OCI-LY7 (cell line): ENCODE data around the gene SCN5A. TPM values are rescaled to one million over a fixed set of nuclear protein-coding genes. Genes with fewer than 3 reads are reported as not detected.

ENCODE experiments used
- BruUV-seq: library from RNA; stranded (reverse); fragments of 400-500 nt; replicated peaks from 2 replicates; lab custom pipeline; 2021; lab: Mats Ljungman, UMichigan
- CTCF ChIA-PET: fragments of 300-600 bp; sonication (Branson Sonifier 250); formaldehyde crosslinking; loops from one replicate; lab custom pipeline; 2022; ENCODE audit warnings: antibody characterized with exemption; ENCODE audit not compliant: unreplicated experiment; lab: Charles Lee
- POLR2A ChIA-PET: fragments of 300-600 bp; sonication (Branson Sonifier 250); formaldehyde crosslinking; loops from one replicate; lab custom pipeline; 2022; ENCODE audit warnings: antibody characterized with exemption; lab: Charles Lee
- DNase-seq: peaks from one replicate; pipeline ENCODE4 v3.0.0-alpha.2; 2015; ENCODE audit warnings: low spot score
- H2AFZ ChIP-seq: fragments of 200-600 bp; sonication (generic), shearing (Covaris generic); 2 replicates; pipeline ENCODE4 v1.6.1; 2014; ENCODE audit warnings: mild to moderate bottlenecking, antibody characterized with exemption, low read length, moderate library complexity
- H3K27ac ChIP-seq: fragments of 200-600 bp; sonication (generic); 2 replicates; pipeline ENCODE4 v1.5.1; 2014; ENCODE audit warnings: mixed run types, low read depth, mild to moderate bottlenecking, moderate library complexity, low read length, inconsistent platforms; ENCODE audit not compliant: poor library complexity, severe bottlenecking
- H3K36me3 ChIP-seq: fragments of 200-600 bp; sonication (generic); 2 replicates; pipeline ENCODE4 v1.6.1; 2014; ENCODE audit warnings: mild to moderate bottlenecking, antibody characterized with exemption, low read length, moderate library complexity, mixed read lengths; ENCODE audit not compliant: insufficient read depth
- H3K4me1 ChIP-seq: fragments of 200-600 bp; sonication (generic); 2 replicates; pipeline ENCODE4 v1.5.1; 2014; ENCODE audit warnings: mild to moderate bottlenecking, low read length; ENCODE audit not compliant: insufficient read depth, poor library complexity, severe bottlenecking
- H3K4me2 ChIP-seq: fragments of 200-600 bp; sonication (generic); 2 replicates; pipeline ENCODE4 v1.6.1; 2014; ENCODE audit warnings: mild to moderate bottlenecking, low read length
- H3K4me3 ChIP-seq: fragments of 200-600 bp; sonication (generic); 2 replicates; pipeline ENCODE4 v1.5.1; 2014; ENCODE audit warnings: mild to moderate bottlenecking, low read depth, low read length; ENCODE audit not compliant: poor library complexity, severe bottlenecking
- H3K79me2 ChIP-seq: fragments of 200-600 bp; sonication (generic); 2 replicates; pipeline ENCODE4 v1.6.1; 2016; ENCODE audit warnings: low read depth, mild to moderate bottlenecking, low read length, moderate library complexity, mixed read lengths; ENCODE audit not compliant: insufficient read depth
- H3K9me2 ChIP-seq: fragments of 200-600 bp; sonication (generic); 2 replicates; pipeline ENCODE4 v1.6.1; 2016; ENCODE audit warnings: mild to moderate bottlenecking, low read length, mixed read lengths; ENCODE audit not compliant: insufficient read depth
- H3K9me3 ChIP-seq: fragments of 200-600 bp; sonication (generic); 2 replicates; pipeline ENCODE4 v1.6.1; 2014; ENCODE audit warnings: mild to moderate bottlenecking, mixed run types, low read length, mixed read lengths
- H4K20me1 ChIP-seq: fragments of 200-600 bp; sonication (generic); 2 replicates; pipeline ENCODE4 v1.6.1; 2014; ENCODE audit warnings: mild to moderate bottlenecking, antibody characterized with exemption, low read length, moderate library complexity, mixed read lengths; ENCODE audit not compliant: insufficient read depth
- EZH2phosphoT487 ChIP-seq: fragments of 200-600 bp; sonication (generic); IDR thresholded peaks from 2 replicates; pipeline ENCODE4 v1.6.1; 2018; ENCODE audit warnings: low read depth, borderline replicate concordance, mild to moderate bottlenecking, mixed run types, antibody characterized with exemption, low read length, moderate library complexity, mixed read lengths
- intact Hi-C: fragments of 100-400 bp; cut with micrococcal nuclease; formaldehyde crosslinking; loops from one replicate; pipeline ENCODE4 v1.10.0; 2022; ENCODE audit not compliant: unreplicated experiment
- total RNA-seq, 2 experiments: library from RNA; depleted of rRNA in 1 of 2; stranded (reverse); fragments of >200 nt in 1 of 2; shearing (Covaris generic) in 1 of 2; gene quantifications; 2 replicates each; pipeline ENCODE4 v1.2.3, GENCODE V29; 2014 to 2022
- TF ChIP-seq, protein P1 (sequence below): fragments of 200-600 bp; sonication (generic); conservative IDR thresholded peaks from 2 replicates; pipeline ENCODE4 v1.5.1; 2014; ENCODE audit warnings: mild to moderate bottlenecking, antibody characterized with exemption, low read length, moderate library complexity, mixed read lengths

Gene SCN5A
- total RNA-seq, 2 experiments from 2014 or later, result not detected

DNA sequence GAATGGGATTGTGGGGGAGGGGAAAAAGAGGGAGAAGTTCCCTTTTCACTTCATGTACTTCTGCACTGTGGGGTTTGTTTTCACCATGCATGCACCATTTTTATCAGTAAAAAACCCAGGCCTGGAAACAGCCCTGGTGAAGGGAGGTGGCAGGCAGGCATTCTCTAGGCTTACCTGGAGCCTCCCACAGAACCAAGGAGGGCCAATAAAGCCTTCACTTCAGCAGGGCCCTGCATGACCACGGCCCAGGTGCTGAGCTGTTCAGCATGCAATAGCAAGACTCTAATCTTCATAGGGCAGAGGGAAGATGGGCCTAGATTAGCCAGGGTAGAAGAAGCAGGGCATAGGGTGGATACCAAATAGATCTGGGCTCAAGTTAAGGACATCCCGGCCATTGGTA is 49.6 kb downstream of the SCN5A start:
- POLR2A ChIA-PET, result no interaction called here
- H4K20me1 ChIP-seq, result no peaks in the 10 kb centered on the region
- no peak overlapping the region for H3K4me2 ChIP-seq
- no peaks in the 10 kb centered on the region for H3K4me1 ChIP-seq
- H3K9me3 ChIP-seq, result no peaks in the 10 kb centered on the region
- intact Hi-C loops, result loop anchor here (10.0 kb wide), 1 partner anchor 775 kb away; no protein-coding TSS in a partner anchor
- no peak overlapping the region for H3K4me3 ChIP-seq
- H3K27ac ChIP-seq, result no peak overlapping the region
- no peaks in the 10 kb centered on the region for H3K79me2 ChIP-seq
- TF ChIP-seq EZH2phosphoT487, result no peak
- TF ChIP-seq, protein P1, sequence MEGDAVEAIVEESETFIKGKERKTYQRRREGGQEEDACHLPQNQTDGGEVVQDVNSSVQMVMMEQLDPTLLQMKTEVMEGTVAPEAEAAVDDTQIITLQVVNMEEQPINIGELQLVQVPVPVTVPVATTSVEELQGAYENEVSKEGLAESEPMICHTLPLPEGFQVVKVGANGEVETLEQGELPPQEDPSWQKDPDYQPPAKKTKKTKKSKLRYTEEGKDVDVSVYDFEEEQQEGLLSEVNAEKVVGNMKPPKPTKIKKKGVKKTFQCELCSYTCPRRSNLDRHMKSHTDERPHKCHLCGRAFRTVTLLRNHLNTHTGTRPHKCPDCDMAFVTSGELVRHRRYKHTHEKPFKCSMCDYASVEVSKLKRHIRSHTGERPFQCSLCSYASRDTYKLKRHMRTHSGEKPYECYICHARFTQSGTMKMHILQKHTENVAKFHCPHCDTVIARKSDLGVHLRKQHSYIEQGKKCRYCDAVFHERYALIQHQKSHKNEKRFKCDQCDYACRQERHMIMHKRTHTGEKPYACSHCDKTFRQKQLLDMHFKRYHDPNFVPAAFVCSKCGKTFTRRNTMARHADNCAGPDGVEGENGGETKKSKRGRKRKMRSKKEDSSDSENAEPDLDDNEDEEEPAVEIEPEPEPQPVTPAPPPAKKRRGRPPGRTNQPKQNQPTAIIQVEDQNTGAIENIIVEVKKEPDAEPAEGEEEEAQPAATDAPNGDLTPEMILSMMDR, result no peak
- no peaks in the 10 kb centered on the region for H3K36me3 ChIP-seq
- CTCF ChIA-PET, result no interaction called here
- BruUV-seq, result no TSS peak
- H2AFZ ChIP-seq, result no peak overlapping the region
- no peak for DNase-seq
- no peaks in the 10 kb centered on the region for H3K9me2 ChIP-seq

GRCh38 chr3:38598791-38599190 is 50.7 kb downstream of the SCN5A start:
- no peaks in the 10 kb centered on the region for H3K79me2 ChIP-seq
- POLR2A ChIA-PET, result no interaction called here
- DNase-seq, result no peak
- H3K9me3 ChIP-seq, result no peaks in the 10 kb centered on the region
- intact Hi-C loops, result loop anchor here (10.0 kb wide), 1 partner anchor 774 kb away; no protein-coding TSS in a partner anchor
- no peaks in the 10 kb centered on the region for H3K9me2 ChIP-seq
- TF ChIP-seq EZH2phosphoT487, result no peak
- TF ChIP-seq, protein P1, result no peak
- no peaks in the 10 kb centered on the region for H4K20me1 ChIP-seq
- H3K4me1 ChIP-seq, result no peaks in the 10 kb centered on the region
- no peaks in the 10 kb centered on the region for H3K36me3 ChIP-seq
- H3K4me2 ChIP-seq, result no peak overlapping the region
- no peak overlapping the region for H2AFZ ChIP-seq
- CTCF ChIA-PET, result no interaction called here
- H3K4me3 ChIP-seq, result no peak overlapping the region
- no peak overlapping the region for H3K27ac ChIP-seq
- BruUV-seq, result no TSS peak

GRCh38 chr3:38597502-38598060 is 51.9 kb downstream of the SCN5A start:
- Histone ChIP-seq H3K36me3 (no peaks in the 10 kb centered on the region), H3K4me2 (no peak overlapping the region), H3K4me3 (no peak overlapping the region), H3K9me2 (no peaks in the 10 kb centered on the region), H3K79me2 (no peaks in the 10 kb centered on the region), H3K9me3 (no peaks in the 10 kb centered on the region), H2AFZ (no peak overlapping the region), H3K4me1 (no peaks in the 10 kb centered on the region), H3K27ac (no peak overlapping the region), H4K20me1 (no peaks in the 10 kb centered on the region)
- BruUV-seq, result no TSS peak
- ChIA-PET CTCF (no interaction called here), POLR2A (no interaction called here)
- no peak for TF ChIP-seq EZH2phosphoT487
- TF ChIP-seq, protein P1, result no peak
- intact Hi-C loops, result loop anchor here (10.0 kb wide), 1 partner anchor 773 kb away; no protein-coding TSS in a partner anchor
- DNase-seq, result no peak
